GM19043 (cell line): ENCODE measurements around the gene PRSS22.
A peak's percentile ranks its signal among the peaks of the same experiment; 100 is the strongest.

Experiments used
- ATAC-seq: cut with Tn5 transposase; IDR thresholded peaks from one replicate; pipeline ENCODE4 v1.9.1; 2021; ENCODE audit warnings: low read depth; ENCODE audit not compliant: unreplicated experiment

The PRSS22 gene

DNA sequence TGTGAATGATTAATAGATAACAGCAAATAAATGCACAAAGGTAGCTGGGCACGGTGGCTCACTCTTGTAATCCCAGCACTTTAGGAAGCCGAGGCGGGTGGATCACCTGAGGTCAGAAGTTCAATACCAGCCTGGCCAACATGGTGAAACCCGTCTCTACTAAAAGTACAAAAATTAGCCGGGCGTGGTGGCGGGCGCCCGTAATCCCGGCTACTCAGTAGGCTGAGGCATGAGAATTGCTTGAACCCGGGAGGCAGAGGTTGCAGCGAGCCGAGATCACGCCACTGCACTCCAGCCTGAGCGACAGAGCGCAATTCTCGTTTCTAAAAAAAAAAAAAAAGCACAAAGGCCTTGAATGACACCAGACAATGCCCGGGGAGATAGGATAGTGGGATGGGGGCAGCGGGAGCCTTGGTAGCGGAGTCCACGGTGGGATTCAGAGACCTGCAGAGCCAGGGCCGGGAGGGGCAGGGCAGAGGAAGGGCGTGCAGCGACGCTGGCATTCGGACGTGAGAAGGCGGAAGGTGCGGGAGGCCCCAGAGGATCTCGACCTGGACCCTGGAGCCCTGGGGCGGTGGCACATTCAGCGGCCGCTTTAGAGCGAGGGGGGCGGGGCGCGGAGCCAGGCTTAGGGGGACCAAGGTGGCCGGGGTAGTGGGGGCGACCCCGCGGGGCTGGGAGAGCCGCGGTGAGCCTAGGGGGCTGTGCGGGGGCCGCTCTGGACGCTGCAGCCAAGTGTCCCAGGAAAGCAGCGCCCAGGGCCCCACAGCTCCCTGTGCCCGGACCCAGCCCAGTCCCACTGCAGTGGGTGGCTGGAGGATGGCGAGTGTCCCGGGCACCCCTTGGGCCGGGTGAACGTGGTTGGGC, 24.0 kb upstream of the PRSS22 start:
- no peak for ATAC-seq

DNA sequence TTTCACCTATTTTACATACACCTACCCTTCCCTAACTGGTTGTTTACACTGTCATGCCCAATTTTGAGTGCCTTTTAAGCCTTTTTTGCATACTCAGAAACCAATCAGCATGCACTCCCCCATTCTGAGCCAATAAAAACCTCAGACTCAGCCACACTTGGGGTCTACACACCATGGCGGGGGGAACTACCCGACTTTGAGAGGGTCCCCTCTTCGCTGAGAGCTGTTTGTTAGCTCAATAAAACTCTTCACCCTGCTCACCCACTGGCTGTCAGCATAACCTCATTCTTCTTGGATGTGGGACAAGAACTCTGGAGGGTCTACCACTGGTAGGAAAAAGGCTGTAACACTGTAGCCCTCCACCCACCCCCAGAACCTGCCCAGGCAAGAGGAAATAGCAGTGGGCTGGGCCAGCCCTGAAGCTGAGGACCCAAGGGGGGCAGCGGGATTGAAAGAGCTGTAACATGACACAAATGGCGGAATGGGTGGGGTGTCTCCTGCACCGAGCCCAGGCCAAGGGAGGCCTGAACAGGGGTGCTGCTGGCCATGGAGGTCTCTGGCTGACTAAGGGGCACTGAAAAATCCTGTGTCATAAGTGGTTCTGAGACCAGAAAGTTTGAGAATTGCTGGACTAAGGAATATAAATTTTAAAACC, 22.0 kb upstream of the PRSS22 start:
- no peak for ATAC-seq

GRCh38 chr16:2874912-2875362, 17.0 kb upstream of the PRSS22 start:
- ATAC-seq = no peak

DNA sequence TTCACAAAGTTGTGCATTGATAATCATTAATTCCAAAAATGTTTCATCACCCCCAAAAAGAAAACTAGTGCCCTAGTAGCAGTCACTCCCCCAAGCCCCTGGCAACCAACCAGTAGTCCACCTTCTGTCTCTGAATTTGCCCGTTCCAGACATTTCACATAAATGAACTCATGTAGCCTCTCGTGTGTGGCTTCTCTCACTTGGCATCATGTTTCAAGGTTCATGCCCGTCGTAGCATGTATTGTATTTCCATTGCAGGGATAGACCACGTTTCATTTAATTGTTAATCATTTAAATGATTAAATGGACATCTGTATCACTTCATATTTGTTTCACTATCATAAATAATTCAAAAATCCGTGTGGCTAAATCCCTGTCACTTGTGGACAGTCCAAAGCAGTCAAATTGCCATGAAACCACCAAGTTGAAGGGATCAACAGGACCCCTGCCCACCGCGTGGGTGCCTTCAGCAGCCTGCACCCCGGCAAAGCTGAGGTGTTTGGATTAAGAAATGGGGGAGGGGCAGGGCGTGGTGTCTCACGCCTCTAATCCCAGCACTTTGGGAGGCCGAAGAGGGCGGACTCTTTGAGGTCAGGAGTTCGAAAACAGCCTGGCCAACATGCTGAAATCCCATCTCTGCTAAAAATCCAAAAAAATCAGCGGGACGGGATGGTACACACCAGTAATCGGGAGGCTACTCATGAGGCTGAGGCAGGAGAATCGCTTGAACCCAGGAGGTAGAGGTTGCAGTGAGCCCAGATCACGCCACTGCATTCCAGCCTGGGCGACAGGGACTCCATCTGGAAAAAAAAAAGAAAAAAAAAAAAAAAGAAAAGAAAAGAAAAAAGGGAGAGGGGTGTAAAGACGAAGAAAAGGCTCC, 16.3 kb upstream of the PRSS22 start:
- ATAC-seq = no peak

- ATAC-seq = no peak
Observed at GRCh38 chr16:2871926-2872325, 14.0 kb upstream of the PRSS22 start.

DNA sequence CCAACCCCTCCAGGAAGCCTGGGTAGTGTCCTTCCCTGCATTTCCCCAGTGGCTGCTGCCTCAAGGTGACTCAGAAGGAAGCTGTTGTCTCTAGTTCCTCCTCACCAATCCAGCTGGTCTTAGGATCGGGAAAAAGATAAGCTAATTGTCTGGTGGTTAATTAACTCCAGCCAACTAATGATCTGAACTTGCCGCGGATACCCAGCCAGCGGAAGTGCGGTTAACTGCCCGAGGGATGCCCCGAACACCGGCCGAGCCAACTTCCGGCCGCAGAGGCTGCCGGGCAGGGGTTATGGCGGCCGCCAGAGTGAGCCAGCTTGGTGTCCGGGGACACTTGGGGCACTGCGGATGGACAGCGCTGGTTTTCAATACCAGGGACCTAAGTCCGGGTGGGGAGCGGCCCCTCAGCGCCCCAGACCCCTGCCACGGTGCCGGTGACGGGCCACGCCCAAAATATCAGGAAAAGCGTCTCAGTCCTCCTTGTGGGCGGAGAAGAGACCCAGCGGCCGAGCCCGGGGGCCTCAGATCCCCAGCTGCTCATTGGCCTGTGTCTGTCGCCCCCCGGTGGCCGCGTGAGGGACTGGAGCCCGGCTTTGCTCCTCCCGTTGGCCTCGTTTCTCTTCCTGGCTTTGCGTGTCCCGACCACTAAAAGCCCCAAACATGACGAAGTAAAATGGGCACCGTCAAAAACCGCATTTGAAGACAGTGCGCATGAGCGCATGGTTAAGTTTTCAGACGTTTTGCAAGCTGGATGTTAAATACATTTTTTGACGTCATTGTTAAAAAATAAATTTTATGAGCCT, 10.2 kb upstream of the PRSS22 start:
- peak; percentile 71 for ATAC-seq

DNA sequence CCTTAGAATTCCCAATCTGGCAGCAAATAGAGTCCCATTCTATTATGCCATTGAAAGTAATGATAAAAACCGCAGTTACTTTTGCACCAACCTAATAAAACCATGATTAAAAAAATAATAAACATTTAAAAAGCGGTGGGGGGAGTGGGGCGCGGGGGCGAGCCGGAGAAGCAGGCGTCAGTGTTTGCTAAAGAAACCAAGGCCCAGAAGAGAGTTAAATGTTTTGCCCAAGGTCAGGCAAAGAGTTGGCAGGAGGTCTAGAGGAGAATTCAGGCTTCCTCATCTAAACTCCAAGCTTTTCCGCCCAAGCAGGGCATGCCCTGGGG, 9.7 kb upstream of the PRSS22 start:
- ATAC-seq = no peak

GRCh38 chr16:2866431-2866830, 8.5 kb upstream of the PRSS22 start:
- no peak for ATAC-seq

DNA sequence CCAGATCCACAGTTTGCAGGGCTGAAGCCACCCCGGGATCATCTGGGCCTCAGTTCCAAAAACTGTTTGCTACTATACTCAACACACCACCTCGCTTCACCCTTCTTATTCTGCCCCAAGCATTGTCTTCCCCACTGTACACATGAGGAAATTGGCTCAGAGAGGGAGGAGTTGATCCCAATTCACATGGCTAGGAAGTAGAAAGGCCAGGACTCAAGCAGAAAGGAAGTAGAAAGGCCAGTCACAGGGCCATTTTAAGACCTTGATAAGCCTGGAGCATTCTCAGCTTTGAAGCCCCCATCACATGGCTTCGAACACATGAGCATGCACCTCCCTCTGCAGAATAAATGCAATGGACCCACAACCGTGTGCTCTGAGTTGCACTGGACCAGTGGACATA, 7.7 kb upstream of the PRSS22 start:
- ATAC-seq = no peak

DNA sequence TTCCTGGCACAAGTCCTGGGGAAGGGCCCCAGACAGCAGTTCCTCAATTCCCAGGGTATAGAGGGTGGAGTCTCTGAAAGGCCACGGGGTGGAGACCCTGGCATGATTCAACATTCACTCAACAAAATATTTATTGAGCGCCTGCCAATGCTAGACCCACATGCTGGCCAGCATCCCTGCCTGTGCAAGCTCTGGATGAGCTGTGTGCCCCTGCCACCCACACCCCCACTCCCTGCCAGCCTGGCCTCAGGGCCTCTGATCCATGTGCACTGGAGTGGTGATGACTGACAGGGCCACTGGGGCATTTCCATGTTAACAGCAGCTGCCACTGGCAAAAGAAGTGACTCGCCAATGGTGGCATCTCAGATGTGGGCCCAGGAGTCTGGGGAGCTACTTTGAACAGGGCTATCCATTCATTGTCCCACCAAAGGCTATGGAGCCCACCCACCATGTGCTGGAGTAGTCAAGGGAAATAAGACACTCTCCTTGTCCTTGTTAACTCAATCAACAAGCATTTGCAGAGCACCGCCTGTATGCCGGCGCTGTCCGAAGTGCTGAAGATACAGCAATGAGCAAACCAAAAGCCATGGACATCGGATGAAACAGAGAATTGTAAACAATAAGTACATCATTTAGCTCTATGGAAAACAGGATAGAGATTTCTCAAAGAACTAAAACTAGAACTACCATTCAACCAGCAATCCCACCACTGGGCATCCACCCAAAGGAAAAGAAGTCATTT, 3.0 kb upstream of the PRSS22 start:
- no peak for ATAC-seq

GRCh38 chr16:2859686-2860265, 1.8 kb upstream of the PRSS22 start:
- no peak for ATAC-seq

DNA sequence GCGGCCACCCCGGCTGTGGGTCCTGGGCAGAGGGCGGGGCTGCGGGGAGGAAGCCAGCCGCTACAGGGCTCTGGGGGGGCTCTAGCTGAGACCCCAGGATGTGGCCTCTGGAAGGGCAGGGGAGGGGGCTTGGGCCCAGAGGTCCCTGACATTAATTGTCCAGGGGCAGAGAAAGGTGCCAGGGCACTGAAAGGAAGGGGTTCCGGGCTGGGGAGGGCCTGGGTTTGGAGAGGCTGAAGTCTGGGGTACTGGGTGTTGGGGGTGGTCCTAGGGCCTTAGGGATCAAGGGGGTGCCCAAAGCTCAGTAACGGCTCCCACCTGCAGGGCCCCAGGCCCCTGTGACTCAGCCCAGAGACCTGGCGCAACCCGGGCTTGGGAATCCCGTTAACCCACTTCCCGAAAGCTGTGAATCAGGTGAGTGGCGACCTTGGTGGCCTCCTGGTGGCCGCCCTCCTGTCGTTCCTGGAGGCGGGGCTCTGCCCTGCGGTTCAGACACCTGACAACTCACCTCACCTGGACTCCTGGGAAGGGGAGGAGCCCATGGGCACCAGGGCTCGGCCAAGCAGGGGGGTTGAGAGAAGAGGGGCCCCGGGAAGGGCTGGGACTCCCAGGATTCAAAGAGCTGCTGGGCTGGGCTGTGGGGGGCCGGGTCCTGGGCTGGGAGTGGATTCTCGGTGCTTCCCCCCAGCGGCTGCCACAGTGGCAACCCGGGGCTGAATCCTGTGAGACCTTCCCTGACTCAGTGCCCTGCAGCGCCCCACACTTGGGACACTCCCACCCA, 465 bp upstream of the PRSS22 start:
- ATAC-seq = no peak

GRCh38 chr16:2856686-2857450, 1.1 kb downstream of the PRSS22 start:
- no peak for ATAC-seq

DNA sequence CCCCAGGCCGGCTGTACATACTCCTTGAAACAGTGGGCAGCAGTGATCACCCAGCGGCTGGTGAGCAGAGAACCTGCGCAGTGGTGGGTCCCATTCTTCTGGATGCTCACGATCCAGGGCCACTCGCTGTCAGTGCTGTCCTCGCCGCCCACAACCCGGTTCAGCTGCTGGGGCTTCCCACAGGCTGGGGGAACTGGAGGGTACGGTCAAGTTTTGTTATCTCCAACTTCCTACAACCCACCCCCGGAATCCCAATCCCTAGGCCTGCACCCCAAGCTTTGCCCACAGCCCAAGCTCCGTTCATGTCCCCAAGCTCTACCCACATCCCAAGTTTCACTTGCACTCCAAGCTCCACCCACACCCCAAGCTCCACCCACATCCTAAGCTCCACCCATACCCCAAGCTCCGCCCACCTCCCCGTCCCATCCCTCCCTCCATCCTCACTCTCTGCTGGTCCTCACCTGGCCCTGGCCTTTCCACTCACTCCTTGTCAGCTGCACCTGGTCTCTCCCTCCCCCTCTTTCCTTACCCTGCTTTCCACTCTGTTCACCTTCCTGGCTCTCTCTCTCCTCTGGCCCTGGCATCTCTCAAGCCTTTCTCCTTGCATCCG, 1.8 kb downstream of the PRSS22 start:
- ATAC-seq = no peak

GRCh38 chr16:2855536-2855935, 2.4 kb downstream of the PRSS22 start:
- no peak for ATAC-seq

DNA sequence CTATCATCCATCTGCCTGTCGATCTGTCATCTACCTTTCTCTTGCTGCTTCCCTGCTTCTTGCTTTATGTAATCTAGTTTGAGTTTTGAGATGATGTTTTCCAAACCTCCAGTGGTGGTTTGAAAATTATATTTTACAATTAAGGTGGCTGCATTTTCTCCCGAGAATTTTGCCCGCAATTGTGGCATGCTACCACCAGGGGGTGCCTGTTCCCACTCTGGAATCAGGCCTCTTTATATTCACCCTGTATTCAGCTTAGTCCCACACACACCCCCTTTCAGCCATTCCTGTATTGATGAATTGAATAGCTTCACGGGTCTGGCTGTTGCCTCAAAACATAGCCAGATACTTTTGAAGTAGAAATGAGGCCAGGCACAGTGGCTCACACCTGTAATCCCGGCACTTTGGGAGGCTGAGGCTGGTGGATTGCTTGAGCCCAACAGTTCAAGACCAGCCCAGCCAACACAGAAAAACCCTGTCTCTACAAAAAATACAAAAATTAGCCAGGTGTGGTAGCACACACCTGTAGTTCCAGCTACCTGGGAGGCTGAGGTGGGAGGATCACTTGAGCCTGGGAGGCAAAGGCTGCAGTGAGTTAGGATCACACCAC, 3.2 kb downstream of the PRSS22 start:
- no peak for ATAC-seq

- no peak for ATAC-seq
Observed at GRCh38 chr16:2853531-2854073, 4.4 kb downstream of the PRSS22 start.
